Posterior vena cava (tissue), 2 donors: Measurements from ENCODE around the gene RHBG. TPM values are rescaled to one million over a fixed set of nuclear protein-coding genes. Genes with fewer than 3 reads are reported as not detected.
"Not testable (repeated sequence)": the region's sequence is repeated elsewhere in the genome, so short reads cannot be mapped to it uniquely, and the experiment has no call there.

Experiments
- DNase-seq: peaks from one replicate; pipeline ENCODE4 v3.0.0-alpha.2; 2020; ENCODE audit warnings: low spot score
- intact Hi-C, 2 donors: fragments of 100-400 bp; cut with DNase I; formaldehyde crosslinking; loops; one replicate each; pipeline versions ENCODE4 v1.14.1 to v1.14.2; 2022 to 2023
- long read RNA-seq, 2 donors: library from polyadenylated mRNA; unstranded; transcript quantifications; one replicate each; pipeline ENCODE4 v2.0.0, GENCODE V29; 2020 to 2021
- total RNA-seq, 2 donors: library from RNA; stranded (reverse); fragmentation: NEBNext Ultra II Directional; extraction: Animal tissue kit (Norgen Biotek cat#: 25700); gene quantifications; one replicate each; pipeline ENCODE4 v1.2.1, GENCODE V29; 2021
- donor health status: DM: yes; HTN: yes; CAD: no.
- donor health status: DM: yes; HTN: yes; CAD: no.

Gene RHBG
- total RNA-seq, result not detected
- long read RNA-seq, donor 1, result 0 reads
- long read RNA-seq, donor 2, result 0 reads

- intact Hi-C loops, result no loop called here
- peak; percentile 80 for DNase-seq
Measured at GRCh38 chr1:156368889-156369684, at the start of gene RHBG. Gene RHBG (plus strand): TSS chr1:156369211. CDS start chr1:156369250, 39 bp downstream.

GRCh38 chr1:156319664-156320063 lies 49.3 kb upstream of the RHBG start:
- DNase-seq, result no peak
- intact Hi-C loops, result no loop called here

- intact Hi-C loops, result no loop called here
Measured at GRCh38 chr1:156320560-156320959, 48.5 kb upstream of the RHBG start.

DNA sequence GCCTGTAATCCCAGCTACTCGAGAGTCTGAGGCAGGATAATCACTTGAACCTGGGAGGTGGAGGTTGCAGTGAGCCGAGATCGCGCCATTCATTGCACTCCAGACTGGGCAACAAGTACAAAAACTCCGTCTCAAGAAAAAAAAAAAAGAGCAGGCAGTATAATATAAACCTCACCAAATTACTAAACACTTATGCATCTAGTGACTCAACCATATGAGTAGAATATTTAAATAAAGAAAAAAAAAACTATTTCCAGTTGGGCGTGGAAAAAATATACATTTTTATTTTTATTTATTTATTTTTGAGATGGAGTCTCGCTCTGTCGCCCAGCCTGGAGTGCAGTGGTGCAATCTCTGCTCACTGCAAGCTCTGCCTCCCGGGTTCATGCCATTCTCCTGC lies 45.8 kb upstream of the RHBG start:
- DNase-seq, intact Hi-C loops: not testable (repeated sequence)

More at GRCh38 chr1:156320560-156320959, 48.5 kb upstream of the RHBG start:
- DNase-seq, result no peak

- no peak for DNase-seq
- intact Hi-C loops, result no loop called here
Measured at GRCh38 chr1:156336242-156336641, 32.8 kb upstream of the RHBG start.

- DNase-seq, result no peak
- intact Hi-C loops, result no loop called here
Measured at GRCh38 chr1:156337052-156337887, 31.7 kb upstream of the RHBG start.

DNA sequence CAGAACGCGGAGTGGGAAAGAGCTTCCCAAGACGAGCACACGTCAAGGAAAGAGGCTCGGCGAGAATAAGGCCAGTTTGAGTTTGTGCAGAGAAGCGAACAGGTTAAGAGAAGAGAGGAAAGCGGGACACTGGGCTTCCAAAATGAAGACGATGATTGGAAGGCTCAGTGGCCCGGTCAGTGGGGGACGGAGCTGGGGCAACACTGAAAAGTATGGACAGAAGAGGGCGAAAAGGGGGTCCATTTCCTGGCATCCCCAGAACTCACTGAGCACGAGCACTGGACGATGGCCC lies 31.2 kb upstream of the RHBG start:
- no peak for DNase-seq
- intact Hi-C loops, result no loop called here

- intact Hi-C loops, result no loop called here
- DNase-seq, result peak; percentile 100
Measured at GRCh38 chr1:156338180-156338976, 30.6 kb upstream of the RHBG start, which contains the start of the genes CCT3 and TSACC. Gene CCT3 (minus strand): TSS chr1:156338292. CDS start chr1:156338184, 108 bp downstream. Gene TSACC (plus strand): TSS chr1:156338526. CDS start chr1:156339758, 1,232 bp downstream.

DNA sequence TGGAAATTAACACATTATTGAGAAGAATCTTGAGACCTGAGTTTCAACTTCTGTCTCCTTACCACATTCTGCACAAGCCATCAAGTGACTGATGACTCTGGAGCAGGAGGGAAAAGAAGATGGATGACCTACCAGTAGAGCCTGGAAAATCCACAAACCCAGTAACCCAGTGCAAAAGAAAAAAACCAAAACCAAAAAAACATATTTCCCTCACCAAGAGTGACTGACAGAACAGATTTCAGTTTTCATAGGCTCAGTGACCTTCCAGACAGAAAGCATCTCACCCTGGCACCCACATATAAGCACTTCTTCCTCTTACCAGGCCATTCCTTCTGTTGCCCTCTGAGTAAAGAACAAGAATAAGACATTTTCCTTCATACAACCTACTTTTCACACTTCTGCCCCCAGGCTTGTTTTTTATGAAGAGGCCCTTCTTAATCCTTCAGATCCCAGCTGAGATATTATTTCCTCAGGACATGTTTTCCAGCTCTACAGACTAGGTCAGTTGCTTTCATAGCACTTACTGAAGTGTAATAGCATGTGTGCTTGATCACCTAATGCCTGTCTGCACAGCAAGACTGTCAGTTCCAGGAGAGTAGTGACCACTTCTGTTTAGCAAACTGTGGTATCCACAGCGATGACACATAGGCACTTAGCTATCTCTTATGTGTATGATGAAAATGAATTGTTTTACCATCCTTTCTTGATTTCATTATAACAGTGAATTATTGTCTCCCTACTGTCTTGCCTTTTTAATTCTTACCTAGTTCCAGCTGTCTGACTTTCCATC lies 26.6 kb upstream of the RHBG start:
- DNase-seq, result no peak
- intact Hi-C loops, result no loop called here

DNA sequence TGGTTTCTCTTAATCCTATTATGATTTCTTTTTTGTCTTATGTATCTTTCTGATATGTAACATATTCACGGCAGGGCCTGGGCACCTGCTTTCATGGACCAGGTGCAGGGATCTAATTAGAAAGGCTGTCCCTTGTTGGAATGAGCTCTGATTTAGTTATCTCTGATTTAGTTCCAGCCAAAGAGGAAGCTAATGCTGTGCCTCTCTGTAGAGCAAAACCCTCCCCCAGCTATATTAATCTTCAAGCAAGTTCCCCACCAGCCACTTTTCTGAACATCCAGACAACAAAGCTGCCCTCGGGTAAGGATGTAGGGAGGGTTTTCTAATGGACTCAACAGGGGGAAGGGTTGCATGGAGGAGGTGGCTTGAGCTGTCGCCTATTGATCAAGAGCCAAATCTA lies 24.6 kb upstream of the RHBG start:
- intact Hi-C loops, result no loop called here
- no peak for DNase-seq

- intact Hi-C loops, result not testable (repeated sequence)
Measured at GRCh38 chr1:156346035-156346434, 23.0 kb upstream of the RHBG start.

DNA sequence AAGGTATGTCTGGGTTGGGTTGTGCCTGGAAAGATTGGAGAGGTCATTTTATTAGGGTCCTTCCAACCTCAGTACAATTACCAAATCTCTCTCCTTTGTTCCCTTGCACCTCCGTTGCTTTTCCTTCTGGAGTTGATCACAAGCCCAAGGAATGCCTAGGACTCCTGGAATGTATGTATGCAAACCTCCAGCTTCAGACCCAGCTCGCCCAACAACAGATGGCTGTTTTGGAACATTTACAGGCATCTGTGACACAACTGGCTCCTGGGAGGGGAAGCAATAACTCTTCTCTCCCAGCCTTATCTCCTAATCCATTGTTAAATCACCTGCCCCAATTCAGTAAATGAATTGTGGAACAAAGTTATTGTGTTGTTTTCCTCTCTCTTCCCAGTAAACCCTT lies 22.4 kb upstream of the RHBG start:
- intact Hi-C loops, result no loop called here

More at GRCh38 chr1:156346035-156346434, 23.0 kb upstream of the RHBG start:
- not testable (repeated sequence) for DNase-seq

GRCh38 chr1:156347331-156347730 lies 21.7 kb upstream of the RHBG start:
- DNase-seq, result no peak
- intact Hi-C loops, result no loop called here

More for the DNA sequence above, 22.4 kb upstream of the RHBG start:
- no peak for DNase-seq

DNA sequence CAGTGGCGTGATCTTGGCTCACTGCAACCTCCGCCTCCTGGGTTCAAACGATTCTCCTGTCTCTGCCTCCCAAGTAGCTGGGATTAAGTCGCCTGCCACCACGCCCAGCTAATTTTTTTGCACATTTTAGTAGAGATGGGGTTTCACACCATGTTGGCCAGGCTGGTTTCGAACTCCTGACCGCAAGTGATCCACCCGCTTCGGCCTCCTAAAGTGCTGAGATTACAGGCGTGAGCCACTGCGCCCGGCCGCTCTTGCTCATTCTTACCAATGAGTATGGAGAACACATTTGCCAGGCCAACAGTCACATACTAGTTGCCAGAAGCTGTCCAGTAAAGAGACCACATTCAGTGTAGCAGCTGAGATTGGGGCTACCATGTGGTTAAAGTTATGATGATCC lies 16.5 kb upstream of the RHBG start:
- DNase-seq, intact Hi-C loops: not testable (repeated sequence)

- intact Hi-C loops, result no loop called here
- no peak for DNase-seq
Measured at GRCh38 chr1:156356262-156356874, 12.6 kb upstream of the RHBG start.

- peak; percentile 84 for DNase-seq
- intact Hi-C loops, result no loop called here
Measured at GRCh38 chr1:156356875-156357534, 12.0 kb upstream of the RHBG start.

- intact Hi-C loops, result no loop called here
- no peak for DNase-seq
Measured at GRCh38 chr1:156357977-156358376, 11.0 kb upstream of the RHBG start.

GRCh38 chr1:156358641-156359040 lies 10.4 kb upstream of the RHBG start:
- intact Hi-C loops, result no loop called here
- no peak for DNase-seq
